HG03175 (cell line): ENCODE data around the gene ETFA.

Source experiments
- ATAC-seq: cut with Tn5 transposase; IDR thresholded peaks from one replicate; pipeline ENCODE4 v1.9.1; 2021; ENCODE audit warnings: mild to moderate bottlenecking, moderate library complexity; ENCODE audit not compliant: unreplicated experiment

The ETFA gene

DNA sequence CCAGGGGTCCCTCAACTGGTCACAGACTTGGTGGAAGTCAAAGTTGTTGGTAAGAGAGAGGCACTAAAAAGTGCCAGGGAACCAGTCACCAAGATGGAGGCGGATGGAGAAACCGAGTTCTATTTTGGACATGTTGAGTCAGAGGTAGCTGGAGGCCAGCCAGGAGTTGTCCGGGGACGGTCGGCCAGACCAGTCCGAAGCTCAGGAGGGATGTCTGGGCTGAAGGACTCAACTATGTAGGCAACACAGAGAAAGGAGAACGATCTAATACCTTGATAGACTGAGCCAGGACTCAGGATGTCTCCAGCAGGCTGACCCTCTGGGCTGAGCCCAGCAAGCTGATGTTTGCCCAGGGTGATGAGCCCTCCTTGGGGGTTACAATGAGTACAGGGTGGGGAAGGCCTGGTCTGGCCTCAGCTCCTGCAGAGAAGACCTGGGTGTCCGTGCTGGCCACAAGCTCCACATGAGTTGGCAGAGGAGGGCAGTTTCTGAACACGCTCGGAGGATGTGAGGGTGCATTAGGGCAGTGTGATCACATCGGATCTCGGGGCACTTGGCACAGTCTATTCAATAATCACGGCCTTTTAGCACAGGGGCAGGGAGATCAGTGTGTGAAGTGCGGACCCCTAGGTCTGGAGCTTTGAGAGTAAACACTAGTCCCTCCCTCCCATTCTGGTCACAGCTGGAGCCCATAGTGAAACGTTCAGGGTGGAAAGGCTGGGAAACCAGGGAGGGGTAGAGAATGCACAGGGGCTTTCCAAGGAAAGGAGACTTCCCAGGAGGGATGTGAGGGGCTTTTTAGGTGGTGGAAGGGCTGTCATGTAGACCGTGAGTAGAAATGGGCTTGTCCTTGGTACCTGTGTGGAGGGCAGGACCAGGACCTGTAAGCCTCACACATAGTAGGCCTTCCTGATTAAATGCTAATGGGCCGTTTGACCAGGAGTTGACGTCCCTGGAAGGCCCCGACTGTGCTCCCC lies 111.9 kb downstream of the ETFA start:
- ATAC-seq: no peak

GRCh38 chr15:76198456-76199105 lies 112.7 kb downstream of the ETFA start:
- ATAC-seq: no peak

- ATAC-seq: no peak
Measured at GRCh38 chr15:76197703-76198455, 113.4 kb downstream of the ETFA start.

- ATAC-seq: no peak
Measured at GRCh38 chr15:76196269-76197231, 114.7 kb downstream of the ETFA start.

GRCh38 chr15:76195506-76196268 lies 115.6 kb downstream of the ETFA start:
- no peak for ATAC-seq

DNA sequence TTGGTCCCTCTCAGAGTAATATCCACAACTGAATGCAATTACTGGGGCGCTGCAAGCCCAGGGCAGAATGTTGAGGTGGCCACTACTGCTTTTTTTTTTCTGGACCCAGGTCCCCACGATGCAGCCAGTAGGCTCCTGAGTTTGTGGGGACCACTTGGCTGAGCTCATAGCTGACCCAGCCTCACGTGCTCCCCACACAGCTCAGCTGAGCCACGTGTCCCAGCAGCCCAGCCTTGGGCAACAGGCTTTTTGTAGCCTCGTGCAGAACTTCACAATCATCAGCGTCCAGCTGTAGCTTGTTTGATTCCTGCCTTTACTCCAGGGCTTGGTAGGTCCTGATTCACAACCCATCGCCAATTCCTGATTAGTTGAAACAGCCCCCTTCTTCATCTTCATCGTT lies 117.3 kb downstream of the ETFA start:
- no peak for ATAC-seq

- no peak for ATAC-seq
Measured at GRCh38 chr15:76192715-76193114, 118.6 kb downstream of the ETFA start.

GRCh38 chr15:76191539-76192244 lies 119.6 kb downstream of the ETFA start:
- ATAC-seq: no peak

DNA sequence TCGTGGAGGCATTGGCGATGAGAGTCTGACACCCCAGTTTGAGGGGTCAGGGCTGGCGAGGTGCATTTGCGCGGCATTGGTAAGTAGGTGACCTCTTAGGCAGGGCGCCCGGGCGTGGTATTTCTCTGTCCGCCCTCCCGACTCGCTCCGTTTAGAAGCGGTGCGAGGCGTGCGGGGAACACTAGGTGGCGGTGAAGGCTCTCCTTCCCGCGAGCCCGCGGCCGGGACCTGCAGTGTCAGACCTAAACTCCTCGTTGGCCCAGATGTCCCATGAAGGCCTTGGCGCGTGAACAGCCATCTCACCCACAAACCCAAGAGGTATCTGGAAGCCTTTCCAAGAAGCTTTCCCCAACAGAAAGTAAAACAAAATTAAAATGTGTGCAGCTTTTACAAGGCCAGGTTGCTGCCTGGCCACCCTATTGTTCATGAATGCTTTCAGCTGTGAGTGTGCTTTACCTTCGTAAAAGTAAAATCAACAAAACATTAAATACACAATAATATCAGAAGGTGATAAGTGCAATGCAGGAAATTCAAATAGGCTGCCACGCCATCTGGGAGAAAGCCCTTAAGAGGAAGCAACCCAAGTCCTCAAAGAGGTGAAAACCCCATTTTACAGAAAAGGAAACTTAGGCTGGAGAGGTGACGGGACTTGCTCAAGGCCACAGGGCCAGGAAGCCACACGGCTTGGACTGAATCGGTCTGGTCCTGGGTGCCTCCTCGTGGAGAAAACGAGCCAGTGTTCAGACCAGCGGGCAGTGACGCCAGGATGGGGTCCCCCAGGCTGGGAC lies 120.3 kb downstream of the ETFA start:
- peak; percentile 87 for ATAC-seq

- ATAC-seq: no peak
Measured at GRCh38 chr15:76190070-76190564, 121.2 kb downstream of the ETFA start.

- no peak for ATAC-seq
Measured at GRCh38 chr15:76189106-76189505, 122.2 kb downstream of the ETFA start.

DNA sequence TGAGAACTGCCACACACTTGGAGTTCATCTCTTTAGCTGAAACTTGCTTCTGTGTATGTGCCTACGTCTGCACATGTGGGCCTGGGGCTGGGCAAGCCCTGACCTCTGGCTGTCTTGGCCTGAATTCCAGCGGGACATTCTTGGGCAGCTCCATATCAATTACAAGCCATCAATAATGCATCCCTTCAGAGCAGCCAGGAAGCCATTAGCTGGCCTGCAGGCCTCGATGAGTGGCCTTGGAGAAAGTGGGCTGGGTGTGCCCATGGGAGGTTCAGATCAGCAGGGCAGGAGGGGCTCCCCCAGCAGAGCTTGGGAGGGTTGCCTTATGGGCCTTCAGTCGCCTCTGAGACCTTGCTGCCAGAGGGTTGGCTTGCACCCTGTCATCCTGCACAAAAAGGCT lies 124.1 kb downstream of the ETFA start:
- ATAC-seq: no peak

DNA sequence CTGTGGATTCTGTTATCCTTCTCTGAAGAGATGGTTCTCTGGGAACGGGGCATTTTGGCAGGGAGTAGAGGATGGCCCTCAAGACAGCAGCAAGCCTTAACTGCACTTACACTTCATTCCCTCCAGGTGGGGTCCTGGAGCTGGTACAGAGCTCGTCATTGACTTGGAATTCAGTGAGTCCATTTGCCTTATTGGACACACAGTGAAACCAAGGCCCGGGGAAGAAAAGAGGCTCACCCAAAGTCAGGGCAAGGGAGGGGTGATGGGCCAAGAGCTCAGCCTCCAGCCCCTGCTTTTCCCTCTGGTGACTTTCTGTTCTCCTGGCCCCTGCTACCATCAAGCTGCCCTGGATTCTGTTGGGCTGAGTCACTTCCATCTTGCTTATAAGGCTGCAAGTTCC lies 125.6 kb downstream of the ETFA start:
- no peak for ATAC-seq

GRCh38 chr15:76184650-76185035 lies 126.6 kb downstream of the ETFA start:
- ATAC-seq: no peak

DNA sequence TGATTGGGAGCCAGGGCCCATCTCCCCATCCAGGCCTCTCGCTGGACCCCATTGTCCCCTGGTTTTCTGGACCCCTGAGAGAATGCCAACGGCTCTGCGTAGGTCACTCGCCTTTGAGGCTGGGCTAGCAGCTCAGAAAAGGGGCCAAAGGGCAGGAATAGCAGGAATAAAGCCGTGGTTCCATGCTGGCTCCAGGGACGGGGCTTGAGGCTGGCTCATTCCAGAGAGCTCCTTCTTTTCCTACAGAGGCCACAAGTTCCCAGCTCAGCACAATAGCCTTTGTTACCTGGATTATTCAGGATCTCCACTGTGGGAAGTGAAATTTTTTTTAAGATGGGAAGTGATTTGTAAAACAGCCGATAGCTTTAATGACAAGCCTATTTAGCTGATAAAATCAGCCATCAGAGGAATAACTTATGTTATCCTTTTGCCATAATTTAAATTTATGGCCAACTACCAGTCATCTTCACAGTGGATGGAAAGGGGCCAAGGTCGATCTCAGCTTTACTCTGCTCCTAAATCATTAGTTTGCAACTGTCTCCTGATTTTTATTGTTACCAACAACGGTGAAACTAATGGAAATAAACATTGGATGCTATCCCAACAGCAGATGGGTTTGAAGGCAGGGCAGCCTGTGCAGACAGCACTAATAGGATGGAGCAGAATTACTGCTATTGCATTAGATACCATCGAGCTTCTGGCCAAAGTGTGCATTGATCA lies 127.2 kb downstream of the ETFA start:
- no peak for ATAC-seq

DNA sequence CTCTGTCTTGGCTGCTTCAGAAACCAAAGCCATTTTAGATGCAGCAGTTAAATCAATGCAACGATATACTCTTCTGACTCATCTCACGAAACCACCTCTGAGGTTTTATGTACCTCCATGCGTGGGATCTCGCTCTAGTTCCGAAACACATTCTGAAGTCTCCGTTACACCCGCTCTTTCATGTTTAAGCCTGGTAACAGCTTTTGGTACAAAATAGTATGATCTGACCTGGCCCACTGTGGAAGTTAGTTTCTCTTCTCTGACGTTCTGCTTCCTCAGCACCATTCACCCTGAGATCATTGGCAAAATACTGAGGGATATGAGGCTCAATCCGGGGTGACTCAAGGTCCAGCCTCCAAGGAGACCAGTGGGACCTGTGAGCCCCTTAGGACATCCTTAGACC lies 129.6 kb downstream of the ETFA start:
- ATAC-seq: peak; percentile 76

GRCh38 chr15:76180321-76180720 lies 130.9 kb downstream of the ETFA start:
- no peak for ATAC-seq
